RWPE2 (cell line): Measurements from ENCODE around the gene SPIRE1.
A peak's percentile ranks its signal among the peaks of the same experiment; 100 is the strongest.
"Not testable (repeated sequence)": the region's sequence is repeated elsewhere in the genome, so short reads cannot be mapped to it uniquely, and the experiment has no call there.

Source experiments
- ATAC-seq: fragments of 200-7000 bp; cut with Tn5 transposase; 3 replicates; pipeline ENCODE4 v1.9.1; 2021; ENCODE audit warnings: low read depth
- DNase-seq: peaks from one replicate; pipeline ENCODE4 v3.0.0-alpha.2; 2020; ENCODE audit warnings: low spot score
- H3K27ac ChIP-seq: fragments of 450-650 bp; 2 replicates; pipeline ENCODE4 v1.5.1; 2017; ENCODE audit warnings: mild to moderate bottlenecking; ENCODE audit not compliant: poor library complexity, severe bottlenecking
- H3K27me3 ChIP-seq: fragments of 250-450 bp; sonication (Bioruptor Pico); 2 replicates; pipeline ENCODE4 v1.5.1; 2021; ENCODE audit warnings: mild to moderate bottlenecking, moderate library complexity; ENCODE audit not compliant: insufficient read depth, poor library complexity, severe bottlenecking
- H3K36me3 ChIP-seq: fragments of 250-450 bp; sonication (Bioruptor Pico); 2 replicates; pipeline ENCODE4 v1.5.1; 2020; ENCODE audit warnings: low read depth, mild to moderate bottlenecking, moderate library complexity
- H3K4me1 ChIP-seq: fragments of 250-450 bp; sonication (Bioruptor Pico); 2 replicates; pipeline ENCODE4 v1.5.1; 2021; ENCODE audit warnings: mild to moderate bottlenecking, moderate library complexity; ENCODE audit not compliant: insufficient read depth, poor library complexity, severe bottlenecking
- H3K4me3 ChIP-seq: fragments of 250-450 bp; sonication (Bioruptor Pico); 2 replicates; pipeline ENCODE4 v1.5.1; 2021; ENCODE audit warnings: mild to moderate bottlenecking, moderate library complexity; ENCODE audit not compliant: severe bottlenecking
- H3K9me3 ChIP-seq: fragments of 250-450 bp; sonication (Bioruptor Pico); 2 replicates; pipeline ENCODE4 v1.5.1; 2021; ENCODE audit warnings: mild to moderate bottlenecking, moderate library complexity; ENCODE audit not compliant: severe bottlenecking
- CTCF ChIP-seq: fragments of 450-650 bp; IDR thresholded peaks from one replicate; pipeline ENCODE4 v1.5.1; 2017; ENCODE audit warnings: mild to moderate bottlenecking, moderate library complexity; ENCODE audit not compliant: poor library complexity, severe bottlenecking

The SPIRE1 gene

DNA sequence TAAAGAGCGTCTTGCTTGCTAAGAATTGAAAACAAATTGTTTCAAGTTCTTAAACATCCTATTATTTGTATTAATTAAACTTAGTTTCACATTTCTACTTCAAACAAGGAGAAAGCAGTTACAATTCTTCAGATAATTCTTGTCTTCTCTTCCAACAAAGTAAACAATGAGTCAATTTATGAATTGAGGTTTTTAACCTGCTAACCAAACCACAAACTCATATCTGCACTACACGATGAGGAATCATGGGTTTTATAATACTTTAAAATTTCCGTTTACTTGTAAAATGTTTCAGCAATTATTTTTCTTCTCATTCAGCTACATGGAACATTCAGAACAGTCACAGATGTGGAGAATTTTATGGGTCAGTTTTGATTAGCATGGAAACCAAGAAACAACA is 114.2 kb downstream of the SPIRE1 start:
- H3K36me3 ChIP-seq = no peaks in the 10 kb centered on the region
- no peak overlapping the region for H3K27ac ChIP-seq
- TF ChIP-seq CTCF = no peak
- no peak overlapping the region for H3K4me3 ChIP-seq
- H3K9me3 ChIP-seq = peaks cover 9% of the 10 kb centered on the region
- H3K27me3 ChIP-seq = no peaks in the 10 kb centered on the region
- ATAC-seq (no peak), DNase-seq (no peak)
- H3K4me1 ChIP-seq = peaks cover 7% of the 10 kb centered on the region

DNA sequence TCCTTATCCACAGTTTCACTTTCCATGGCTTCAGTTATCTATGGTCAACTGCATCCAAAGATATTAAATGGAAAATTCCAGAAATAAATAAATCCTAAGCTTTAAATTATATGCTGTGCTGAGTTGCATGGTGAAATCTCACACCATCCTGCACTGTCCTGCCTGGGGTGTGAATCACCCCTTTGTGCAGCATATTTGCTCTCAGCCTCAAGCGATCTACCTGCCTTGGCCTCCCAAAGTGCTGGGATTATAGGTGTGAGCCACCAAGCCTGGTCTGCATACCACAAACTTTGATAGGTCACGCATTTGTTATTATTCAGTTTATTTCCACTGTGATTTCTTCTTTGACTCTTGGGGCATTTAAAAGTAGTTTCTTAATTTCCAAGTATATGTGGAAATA is 117.2 kb downstream of the SPIRE1 start:
- DNase-seq (no peak), ATAC-seq (no peak)
- TF ChIP-seq CTCF = no peak
- Histone ChIP-seq H3K36me3 (no peaks in the 10 kb centered on the region), H3K4me3 (no peak overlapping the region), H3K27me3 (no peaks in the 10 kb centered on the region), H3K27ac (no peak overlapping the region), H3K9me3 (peaks cover 9% of the 10 kb centered on the region), H3K4me1 (peaks cover 7% of the 10 kb centered on the region)

DNA sequence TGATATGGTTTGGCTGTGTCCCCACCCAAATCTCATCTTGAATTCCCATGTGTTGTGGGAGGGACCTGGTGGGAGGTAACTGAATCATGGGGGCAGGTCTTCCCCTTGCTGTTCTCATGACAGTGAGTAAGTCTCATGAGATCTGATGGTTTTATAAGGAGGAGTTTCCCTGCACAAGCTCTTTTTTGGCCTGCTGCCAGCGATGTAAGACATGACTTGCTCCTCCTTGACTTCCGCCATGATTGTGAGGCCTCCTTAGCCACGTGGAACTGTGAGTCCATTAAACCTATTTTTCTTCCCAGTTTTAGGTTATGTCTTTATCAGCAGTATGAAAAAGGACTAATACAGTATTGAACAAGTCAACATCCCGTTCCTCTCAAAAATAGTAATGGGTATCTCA is 118.7 kb downstream of the SPIRE1 start:
- not testable (repeated sequence) for H3K27me3 ChIP-seq, H3K27ac ChIP-seq, ATAC-seq, H3K36me3 ChIP-seq, H3K9me3 ChIP-seq, DNase-seq, H3K4me3 ChIP-seq
- H3K4me1 ChIP-seq = peaks cover 11% of the 10 kb centered on the region

GRCh38 chr18:12534820-12535219 is 123.1 kb downstream of the SPIRE1 start:
- Histone ChIP-seq H3K27me3 (no peaks in the 10 kb centered on the region), H3K36me3 (no peaks in the 10 kb centered on the region), H3K27ac (no peak overlapping the region), H3K4me3 (no peak overlapping the region), H3K9me3 (peaks cover 4% of the 10 kb centered on the region), H3K4me1 (peaks cover 15% of the 10 kb centered on the region)
- DNase-seq = no peak
- no peak for TF ChIP-seq CTCF
- ATAC-seq = 0 out of 3 replicates have a peak, but pooled peaks have one; percentile 29

DNA sequence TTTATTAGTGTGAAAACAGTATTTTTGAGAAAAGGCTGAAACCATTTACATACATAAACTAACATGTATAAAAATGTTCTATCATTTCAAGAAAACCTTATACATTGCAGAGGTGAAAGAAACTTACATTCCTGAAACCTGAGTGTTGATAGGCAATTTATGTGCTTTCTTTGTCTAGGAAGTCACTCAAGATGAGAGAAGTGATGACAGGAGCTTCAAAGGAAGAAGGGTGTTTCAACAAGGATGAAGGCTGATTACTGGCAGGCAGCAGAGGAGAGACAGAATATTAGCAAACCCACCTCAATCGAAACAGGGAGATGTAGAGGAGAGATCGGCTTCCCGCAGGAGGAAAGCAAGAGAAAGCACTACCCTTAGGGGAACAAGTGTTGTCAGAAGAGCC is 125.2 kb downstream of the SPIRE1 start:
- no peak overlapping the region for H3K4me3 ChIP-seq
- ATAC-seq (no peak), DNase-seq (no peak)
- H3K4me1 ChIP-seq = peaks cover 19% of the 10 kb centered on the region
- H3K27me3 ChIP-seq = no peaks in the 10 kb centered on the region
- H3K27ac ChIP-seq = no peak overlapping the region
- no peaks in the 10 kb centered on the region for H3K36me3 ChIP-seq
- peaks cover 2% of the 10 kb centered on the region for H3K9me3 ChIP-seq
- TF ChIP-seq CTCF = no peak

DNA sequence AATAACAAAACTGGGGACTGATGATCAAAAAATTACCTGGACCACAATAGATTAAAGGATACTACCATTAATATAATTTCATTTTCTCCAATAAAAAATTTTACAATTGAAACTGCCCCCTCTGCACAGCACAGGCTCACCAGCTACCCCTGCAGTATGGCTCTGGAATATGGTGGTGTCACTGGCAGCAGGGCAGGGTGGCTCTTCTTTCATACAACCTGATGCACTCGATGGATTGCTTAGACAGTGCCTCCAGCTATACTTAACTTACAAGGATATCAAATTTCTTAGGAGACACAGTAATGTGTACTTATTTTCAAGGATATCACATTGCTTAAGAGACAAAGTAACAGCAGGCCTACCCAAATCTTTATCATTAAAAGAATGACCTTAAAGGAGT is 126.2 kb downstream of the SPIRE1 start:
- Histone ChIP-seq H3K9me3 (peaks cover 2% of the 10 kb centered on the region), H3K27ac (no peak overlapping the region), H3K27me3 (no peaks in the 10 kb centered on the region), H3K36me3 (no peaks in the 10 kb centered on the region), H3K4me1 (peaks cover 19% of the 10 kb centered on the region), H3K4me3 (no peak overlapping the region)
- ATAC-seq = peak; percentile 62; the same call in 2 of the 3 replicates
- DNase-seq = no peak
- no peak for TF ChIP-seq CTCF
